Measurements from ENCODE around the gene PPP1R3D. TPM values are rescaled to one million over a fixed set of nuclear protein-coding genes. Genes with fewer than 3 reads are reported as not detected.
"Not testable (repeated sequence)": the region's sequence is repeated elsewhere in the genome, so short reads cannot be mapped to it uniquely, and the experiment has no call there.

The PPP1R3D gene
- polyA plus RNA-seq, 3 donors = 2.6 to 3.6 (median 3.4) TPM

DNA sequence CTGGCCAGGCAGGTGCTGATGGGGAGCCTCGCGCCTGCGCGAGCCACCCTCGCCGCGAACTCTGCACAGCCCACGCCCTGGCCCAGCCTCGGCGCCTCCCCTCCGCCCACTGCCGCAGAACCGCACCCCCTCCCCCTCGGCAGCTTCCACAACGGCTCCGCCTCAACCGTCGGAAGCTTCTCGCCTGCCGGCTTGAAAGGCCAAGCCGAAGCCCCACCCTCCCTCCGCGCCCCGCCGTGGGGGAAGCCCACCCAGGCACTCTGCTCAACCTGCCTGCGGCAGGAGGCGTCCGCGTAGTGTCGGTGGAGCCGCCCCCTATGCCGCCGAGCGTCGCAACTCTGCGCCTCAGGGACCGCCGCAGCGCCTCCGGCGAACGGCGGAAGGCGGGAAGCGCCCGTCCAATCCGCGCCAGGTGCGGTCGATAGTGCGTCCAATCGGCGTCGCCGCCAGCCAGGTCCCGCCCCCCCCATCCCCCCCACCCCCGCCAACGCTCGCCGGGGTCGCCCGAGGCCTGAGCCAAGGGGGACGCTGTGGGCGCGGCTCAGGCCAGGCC, 6.7 kb downstream of the PPP1R3D start, which contains the start of gene SYCP2:
Gene SYCP2, minus strand, starts transcription at position 342 of the 553 bp plus-strand sequence. CDS start 11,224 bp downstream, outside the sequence.
- WGBS, 3 donors = 29 to 31% (median 30%) methylated on average over 63 to 64 of the region's 65 CpGs
- H3K27ac ChIP-seq (ENCODE audit: low read depth, low read length) = no peak within 1 kb of the TSS

DNA sequence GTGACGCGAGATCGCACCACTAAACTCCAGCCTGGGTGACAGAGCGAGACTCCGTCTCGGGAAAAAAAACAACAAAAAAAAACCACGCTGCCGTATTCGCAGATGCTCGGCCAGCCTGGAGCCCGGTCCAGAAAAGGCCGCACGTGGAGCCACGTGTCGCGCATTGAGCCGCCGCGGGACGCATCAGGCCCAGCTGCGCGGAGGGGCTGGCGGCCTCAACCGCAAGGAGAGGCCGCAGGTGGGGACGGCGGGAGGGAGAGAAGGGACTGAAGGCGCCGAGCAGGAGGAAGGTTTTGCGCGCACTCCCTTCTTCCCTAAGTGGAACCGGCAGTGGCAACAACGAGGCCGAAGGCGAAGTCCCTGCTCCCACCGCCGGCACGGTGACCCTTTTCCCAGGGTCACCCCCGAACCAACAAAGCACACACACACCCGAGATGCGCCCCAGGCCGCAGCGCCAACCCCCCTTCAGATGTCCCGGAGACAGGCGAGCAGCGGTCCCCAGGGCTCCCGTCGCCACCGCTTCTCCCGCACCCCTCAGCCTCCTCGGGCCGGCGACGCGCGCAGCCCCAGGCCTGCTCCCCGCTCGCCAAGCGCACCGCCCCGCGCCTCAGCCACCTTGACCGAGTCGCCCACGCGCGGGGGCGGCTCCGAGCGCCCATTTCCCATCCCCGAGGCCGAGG, 7.3 kb downstream of the PPP1R3D start:
- no peak overlapping the region for H3K27ac ChIP-seq (ENCODE audit: low read depth, low read length)
- 85 to 87% (median 87%) methylated on average over 61 to 72 of the region's 72 CpGs for WGBS, 3 donors

DNA sequence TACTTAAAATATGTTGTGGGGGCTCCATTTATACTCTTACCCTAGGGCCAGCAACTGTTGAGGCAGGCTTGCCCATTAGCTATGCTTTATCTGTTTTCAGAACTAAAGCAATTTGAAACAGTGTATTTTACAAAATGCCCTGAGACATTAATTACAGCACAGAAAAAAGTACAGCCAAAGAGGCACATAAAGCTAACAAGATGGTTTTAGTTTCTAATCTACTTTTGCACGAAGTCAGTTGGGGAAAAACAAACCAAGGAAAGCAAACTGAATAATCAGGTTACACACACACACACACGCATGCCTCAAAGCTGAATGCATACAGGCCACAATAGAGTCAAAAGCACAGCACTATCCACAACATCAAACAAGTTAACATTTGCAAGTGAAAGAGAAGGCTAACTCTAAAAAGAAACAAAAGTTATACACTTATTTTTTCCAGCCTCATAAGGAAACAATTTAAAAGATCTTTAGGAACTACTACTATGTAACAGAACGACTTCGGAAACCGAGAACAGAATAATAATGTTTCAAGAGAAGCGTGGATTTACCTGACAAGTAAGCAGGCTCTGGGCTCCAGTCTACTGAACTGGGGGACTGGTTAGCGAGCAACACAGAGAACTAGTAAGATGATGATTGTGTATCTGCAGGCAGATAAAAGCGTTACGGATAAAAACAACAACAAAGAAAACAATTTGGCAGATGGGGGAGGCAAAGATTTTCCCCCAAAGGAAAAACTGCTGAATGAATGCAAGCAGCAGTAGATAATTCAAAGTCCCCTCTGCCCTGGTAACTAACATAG, 8.4 kb downstream of the PPP1R3D start:
- H3K27ac ChIP-seq (ENCODE audit: low read depth, low read length) = no peak overlapping the region
- 49 to 93% (median 85%) methylated on average over 9 of the region's 9 CpGs for WGBS, 3 donors

DNA sequence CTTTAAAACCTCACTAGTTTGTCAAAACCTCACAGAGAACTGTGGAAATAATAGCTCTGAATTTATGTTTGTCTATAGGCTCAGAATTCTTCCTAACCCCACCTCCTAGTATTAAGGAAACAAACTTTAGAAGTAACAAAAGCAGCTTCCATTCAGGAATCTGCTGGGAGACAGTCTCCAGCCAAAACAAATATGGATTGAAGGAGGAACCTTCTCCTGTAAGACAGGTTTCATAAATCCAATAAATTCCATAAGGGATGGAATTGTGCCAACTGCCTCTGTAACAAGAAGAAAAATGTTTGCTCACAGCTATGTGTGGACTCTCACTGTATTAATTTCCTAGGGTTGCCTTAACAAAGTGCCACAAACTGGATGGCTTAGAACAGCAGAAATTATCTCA, 14.2 kb downstream of the PPP1R3D start:
- no peak overlapping the region for H3K27ac ChIP-seq (ENCODE audit: low read depth, low read length)

DNA sequence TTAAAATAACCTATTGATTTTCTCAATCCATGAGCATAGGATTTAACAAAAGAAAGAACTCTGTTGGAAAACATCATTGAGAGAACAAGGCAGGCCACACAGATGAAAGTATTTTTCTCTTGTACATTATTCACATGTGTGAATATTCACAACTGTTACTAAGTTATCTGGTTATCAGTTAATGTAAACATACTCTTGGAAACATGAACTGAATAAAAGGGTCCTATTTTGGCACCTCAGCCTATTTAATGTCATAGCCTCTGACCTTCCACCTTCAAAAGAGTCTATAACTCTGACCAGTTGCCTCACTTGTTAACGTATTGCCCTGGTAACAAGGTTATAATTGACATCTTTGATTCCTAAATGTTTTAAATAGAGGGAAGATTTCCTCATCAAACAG, 14.7 kb downstream of the PPP1R3D start:
- H3K27ac ChIP-seq (ENCODE audit: low read depth, low read length) = no peak overlapping the region
- WGBS, 3 donors = 33 to 95% (median 74%) methylated on average over 1 of the region's 1 CpG

DNA sequence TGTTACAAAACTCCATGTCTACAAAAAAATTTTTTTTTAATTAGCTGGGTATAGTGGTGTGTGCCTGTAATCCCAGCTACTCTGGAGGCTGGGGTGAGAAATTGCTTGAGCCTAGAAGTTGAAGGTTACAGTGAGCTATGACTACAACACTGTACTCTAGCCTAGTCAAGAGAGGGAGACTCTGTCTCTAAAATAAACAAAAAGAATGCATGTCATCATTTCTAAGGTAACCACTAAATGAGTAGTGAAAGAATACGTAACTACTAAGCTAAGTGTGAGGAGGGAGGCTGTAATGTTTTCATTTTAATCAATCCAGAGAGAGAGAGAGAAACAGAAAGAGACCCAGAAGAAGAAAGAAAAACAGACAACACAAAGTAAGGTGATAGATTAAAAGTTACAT, 16.6 kb downstream of the PPP1R3D start:
- WGBS, 3 donors = 77 to 94% (median 88%) methylated on average over 1 of the region's 1 CpG
- no peak overlapping the region for H3K27ac ChIP-seq (ENCODE audit: low read depth, low read length)

DNA sequence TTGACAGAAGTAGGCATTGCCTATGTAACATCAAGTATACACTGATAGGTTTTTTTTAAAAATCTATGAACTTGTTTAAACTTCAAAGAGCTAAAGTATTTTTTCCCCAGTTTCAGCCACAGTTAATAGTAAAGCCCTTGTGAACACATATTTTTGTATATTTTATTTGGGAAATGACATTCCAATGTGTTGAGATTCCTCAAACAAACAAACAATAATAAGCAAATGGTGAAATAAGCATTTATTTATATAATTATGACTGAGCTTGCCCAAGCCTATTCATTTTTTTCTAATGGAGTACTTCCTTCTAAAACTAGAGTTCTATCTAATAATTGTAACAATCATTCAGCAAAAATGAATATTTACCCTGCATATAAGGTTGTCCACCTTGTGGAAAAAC, 19.2 kb downstream of the PPP1R3D start:
- no peak overlapping the region for H3K27ac ChIP-seq (ENCODE audit: low read depth, low read length)

DNA sequence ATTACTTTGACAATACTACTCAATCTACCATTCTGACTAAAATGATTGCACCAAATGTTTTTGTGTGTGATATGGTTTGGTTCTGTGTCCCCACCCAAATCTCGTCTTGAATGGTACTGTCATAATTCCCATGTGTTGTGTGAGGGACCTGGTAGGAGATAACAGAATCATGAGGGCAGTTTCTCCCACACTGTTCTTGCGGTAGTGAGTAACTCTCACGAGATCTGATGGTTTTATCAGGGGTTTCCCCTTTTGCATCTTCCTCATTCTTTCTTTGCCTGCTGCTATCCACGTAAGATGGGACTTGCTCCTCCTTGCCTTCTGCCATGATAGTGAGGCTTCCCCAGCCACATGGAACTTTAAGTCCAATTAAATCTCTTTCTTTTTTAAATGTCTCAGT, 27.5 kb downstream of the PPP1R3D start:
- 50 to 83% (median 69%) methylated on average over 4 of the region's 4 CpGs for WGBS, 3 donors
- H3K27ac ChIP-seq (ENCODE audit: low read depth, low read length) = no peak overlapping the region

DNA sequence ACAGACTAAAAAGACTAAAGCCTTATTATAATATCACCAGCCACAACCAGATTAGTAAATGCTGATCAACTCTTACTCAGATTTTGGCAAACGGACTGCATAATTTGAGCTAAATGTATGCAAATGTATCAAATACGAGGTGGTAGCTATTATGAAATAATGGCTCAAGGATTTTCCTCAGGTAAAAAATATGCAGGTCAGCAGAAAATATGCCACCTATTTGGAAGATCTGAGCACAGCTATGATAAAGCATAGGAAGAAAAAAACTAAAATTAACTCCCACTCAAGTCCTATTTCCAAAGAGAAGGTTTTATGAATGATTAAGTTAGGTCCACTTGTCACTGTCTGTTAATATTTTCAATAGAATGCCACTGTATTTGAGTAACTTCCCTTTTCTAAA, 29.1 kb downstream of the PPP1R3D start:
- WGBS, 3 donors = 76 to 91% (median 83%) methylated on average over 2 of the region's 2 CpGs
- H3K27ac ChIP-seq (ENCODE audit: low read depth, low read length) = no peak overlapping the region

DNA sequence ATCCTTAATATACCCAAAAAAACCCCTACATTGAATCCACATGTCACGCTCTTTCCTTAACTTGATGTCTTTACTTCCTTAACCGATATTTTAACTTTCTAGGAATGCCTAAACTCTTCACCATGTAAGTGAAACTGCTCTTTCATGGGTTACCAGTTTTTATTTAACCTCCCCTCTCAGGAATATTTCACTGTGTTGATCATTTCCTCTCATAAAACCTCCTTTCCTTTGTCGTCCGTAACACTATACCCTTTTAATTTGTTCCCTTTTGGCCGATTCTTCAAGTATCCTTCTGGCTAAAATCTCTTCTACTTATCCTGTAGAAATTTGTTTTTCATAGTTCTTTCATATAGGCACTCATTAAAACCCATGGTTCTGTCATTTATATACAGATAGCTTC, 31.2 kb downstream of the PPP1R3D start:
- H3K27ac ChIP-seq (ENCODE audit: low read depth, low read length) = no peak overlapping the region
- 83 to 94% (median 89%) methylated on average over 5 of the region's 5 CpGs for WGBS, 3 donors

DNA sequence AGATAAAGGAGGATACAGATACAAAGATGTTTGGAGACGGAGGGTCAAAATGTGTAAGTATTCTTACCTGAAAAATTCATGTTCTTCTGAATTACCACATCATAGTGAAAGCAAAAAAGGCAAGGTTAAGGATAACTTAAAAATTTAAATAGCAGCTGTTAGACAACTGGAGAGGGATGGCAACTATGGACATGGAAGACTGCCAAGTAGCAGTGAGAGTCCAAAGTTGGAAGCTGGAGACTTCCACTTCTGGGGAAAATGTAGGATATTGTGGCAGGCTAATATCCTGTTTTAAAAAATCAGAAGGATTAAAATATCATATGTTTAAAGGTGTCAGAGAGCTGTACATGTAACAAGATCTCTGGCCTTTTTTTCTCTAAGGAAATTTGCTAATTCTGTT, 36.5 kb downstream of the PPP1R3D start:
- WGBS, 3 donors = 91 to 96% (median 96%) methylated on average over 1 of the region's 1 CpG
- H3K27ac ChIP-seq (ENCODE audit: low read depth, low read length) = no peak overlapping the region

DNA sequence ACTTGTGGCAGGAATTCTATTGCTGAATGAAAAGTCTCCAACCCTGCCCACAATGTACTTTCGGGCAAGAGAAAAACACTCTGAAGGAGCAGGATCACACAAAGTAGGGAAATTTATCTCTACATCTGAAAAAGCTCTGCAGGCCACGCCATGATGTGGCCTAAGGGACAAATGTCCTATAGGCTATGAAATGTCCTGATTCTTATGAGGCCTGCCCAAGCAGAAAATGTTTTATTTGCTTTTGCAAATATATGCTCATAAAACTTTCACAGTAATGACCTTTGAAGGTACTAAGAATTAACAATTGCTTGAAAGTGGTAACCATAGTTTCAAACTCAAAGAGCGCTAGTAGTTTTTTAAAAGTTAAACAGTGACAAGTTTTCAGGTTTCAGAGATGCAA, 37.6 kb downstream of the PPP1R3D start:
- H3K27ac ChIP-seq (ENCODE audit: low read depth, low read length) = no peak overlapping the region
- 94 to 97% (median 96%) methylated on average over 3 of the region's 3 CpGs for WGBS, 3 donors

DNA sequence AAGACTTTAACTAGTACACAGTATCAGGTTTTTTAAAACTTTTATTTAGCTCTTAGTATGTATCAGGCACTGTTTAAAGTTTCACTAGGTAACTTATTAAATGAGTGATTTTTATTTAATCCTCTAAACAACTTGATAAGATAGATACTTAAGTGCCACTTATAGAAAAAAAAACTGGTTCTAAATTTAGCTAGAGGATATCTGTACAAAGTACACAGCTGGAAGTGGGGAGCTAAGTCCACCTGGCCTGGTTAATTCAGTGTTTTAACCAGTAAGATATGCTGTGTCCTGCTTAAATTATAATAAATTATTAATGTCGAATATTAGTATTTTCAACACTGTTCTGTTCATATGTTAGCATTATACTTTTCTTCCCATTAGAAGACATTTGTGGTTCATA, 44.2 kb downstream of the PPP1R3D start:
- H3K27ac ChIP-seq (ENCODE audit: low read depth, low read length) = no peak overlapping the region
- WGBS, 3 donors = 50 to 94% (median 88%) methylated on average over 1 of the region's 1 CpG

DNA sequence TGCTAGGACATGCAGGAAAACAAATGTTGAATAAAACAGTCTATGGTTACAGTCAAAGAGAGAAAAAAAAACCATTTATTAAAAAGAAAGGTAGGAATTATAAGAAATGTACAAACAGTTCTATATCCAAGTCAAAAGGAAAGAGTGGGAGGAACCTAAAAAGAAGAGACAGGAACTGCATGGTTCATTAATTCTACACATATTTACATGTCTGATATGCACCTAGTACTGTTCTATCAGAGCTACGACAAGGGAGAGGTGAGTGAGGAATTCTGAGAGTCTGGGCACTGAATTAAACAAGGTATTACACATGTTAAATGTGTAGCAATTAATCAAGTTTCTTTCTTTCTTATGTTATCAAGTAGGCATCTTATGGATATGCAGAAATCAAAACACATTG, 48.5 kb downstream of the PPP1R3D start:
- 60 to 89% (median 78%) methylated on average over 1 of the region's 1 CpG for WGBS, 3 donors
- H3K27ac ChIP-seq (ENCODE audit: low read depth, low read length) = no peak overlapping the region

DNA sequence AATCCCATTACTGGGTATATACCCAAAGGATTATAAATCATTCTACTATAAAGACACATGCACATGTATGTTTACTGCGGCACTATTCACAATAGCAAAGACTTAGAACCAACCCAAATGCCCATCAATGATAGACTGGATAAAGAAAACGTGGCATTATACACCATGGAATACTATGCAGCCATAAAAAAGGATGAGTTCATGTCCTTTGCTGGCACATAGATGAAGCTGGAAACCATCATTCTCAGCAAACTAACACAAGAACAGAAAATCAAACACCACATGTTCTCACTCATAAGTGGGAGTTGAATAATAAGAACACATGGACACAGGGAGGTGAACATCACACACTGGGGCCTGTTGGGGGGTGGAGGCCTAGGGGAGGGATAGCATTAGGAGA, 50.1 kb downstream of the PPP1R3D start:
- H3K27ac ChIP-seq (ENCODE audit: low read depth, low read length) = not testable (repeated sequence)
- 87 to 93% (median 91%) methylated on average over 2 of the region's 2 CpGs for WGBS, 3 donors

DNA sequence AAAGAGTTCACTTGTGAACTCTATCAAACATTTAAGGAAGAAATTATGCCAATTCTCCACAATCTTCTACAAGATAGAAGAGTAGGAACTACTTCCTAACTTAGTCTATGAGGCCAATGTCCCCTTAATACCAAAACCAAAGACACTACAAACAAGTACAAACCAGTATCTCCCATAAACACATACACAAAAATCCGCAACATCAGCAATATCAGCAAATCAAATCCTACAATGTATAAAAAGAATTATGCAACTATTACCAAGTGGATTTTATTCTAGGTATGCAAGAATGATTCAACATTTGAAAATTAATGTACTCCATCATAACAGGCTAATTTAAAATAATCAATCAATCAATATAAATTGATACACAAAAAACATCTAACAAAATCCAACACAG, 52.1 kb downstream of the PPP1R3D start:
- 96 to 98% (median 97%) methylated on average over 1 of the region's 1 CpG for WGBS, 3 donors
- H3K27ac ChIP-seq (ENCODE audit: low read depth, low read length) = no peak overlapping the region
